ENCODE results near the gene SH3BGRL2.
"Not testable (repeated sequence)": the region's sequence is repeated elsewhere in the genome, so short reads cannot be mapped to it uniquely, and the experiment has no call there.

SH3BGRL2 gene

GRCh38 chr6:79614326-79615305 lies 16.5 kb upstream of the SH3BGRL2 start:
- DNase-seq (ENCODE audit: low spot score), result no peak

GRCh38 chr6:79617518-79617941 lies 13.6 kb upstream of the SH3BGRL2 start:
- no peak for DNase-seq (ENCODE audit: low spot score)

GRCh38 chr6:79618425-79618824 lies 12.7 kb upstream of the SH3BGRL2 start:
- not testable (repeated sequence) for DNase-seq (ENCODE audit: low spot score)

GRCh38 chr6:79621579-79621978 lies 9.6 kb upstream of the SH3BGRL2 start:
- DNase-seq (ENCODE audit: low spot score), result no peak

- no peak for DNase-seq (ENCODE audit: low spot score)
Observed at GRCh38 chr6:79622364-79622763, 8.8 kb upstream of the SH3BGRL2 start.

GRCh38 chr6:79623106-79623505 lies 8.0 kb upstream of the SH3BGRL2 start:
- DNase-seq (ENCODE audit: low spot score), result no peak

GRCh38 chr6:79625746-79626145 lies 5.4 kb upstream of the SH3BGRL2 start:
- no peak for DNase-seq (ENCODE audit: low spot score)

- no peak for DNase-seq (ENCODE audit: low spot score)
Observed at GRCh38 chr6:79626811-79627210, 4.3 kb upstream of the SH3BGRL2 start.

GRCh38 chr6:79627422-79627821 lies 3.7 kb upstream of the SH3BGRL2 start:
- no peak for DNase-seq (ENCODE audit: low spot score)

GRCh38 chr6:79628466-79629288 lies 2.5 kb upstream of the SH3BGRL2 start:
- no peak for DNase-seq (ENCODE audit: low spot score)

- no peak for DNase-seq (ENCODE audit: low spot score)
Observed at GRCh38 chr6:79630380-79630882, 698 bp upstream of the SH3BGRL2 start.

GRCh38 chr6:79631693-79632172 lies 604 bp downstream of the SH3BGRL2 start:
- DNase-seq (ENCODE audit: low spot score), result no peak

- DNase-seq (ENCODE audit: low spot score), result no peak
Observed at GRCh38 chr6:79632580-79632979, 1.5 kb downstream of the SH3BGRL2 start.

- no peak for DNase-seq (ENCODE audit: low spot score)
Observed at GRCh38 chr6:79634491-79635231, 3.5 kb downstream of the SH3BGRL2 start.

- no peak for DNase-seq (ENCODE audit: low spot score)
Observed at GRCh38 chr6:79635232-79635543, 4.1 kb downstream of the SH3BGRL2 start.

- DNase-seq (ENCODE audit: low spot score), result no peak
Observed at GRCh38 chr6:79636673-79637072, 5.5 kb downstream of the SH3BGRL2 start.

- no peak for DNase-seq (ENCODE audit: low spot score)
Observed at GRCh38 chr6:79640146-79641111, 9.3 kb downstream of the SH3BGRL2 start.

- no peak for DNase-seq (ENCODE audit: low spot score)
Observed at GRCh38 chr6:79646006-79646405, 14.9 kb downstream of the SH3BGRL2 start.

GRCh38 chr6:79646561-79646960 lies 15.4 kb downstream of the SH3BGRL2 start:
- DNase-seq (ENCODE audit: low spot score), result no peak

- no peak for DNase-seq (ENCODE audit: low spot score)
Observed at GRCh38 chr6:79647741-79648140, 16.6 kb downstream of the SH3BGRL2 start.

- no peak for DNase-seq (ENCODE audit: low spot score)
Observed at GRCh38 chr6:79648328-79648727, 17.2 kb downstream of the SH3BGRL2 start.
